ENCODE data around the gene PDE6D.
A peak's percentile ranks its signal among the peaks of the same experiment; 100 is the strongest.

PDE6D gene

DNA sequence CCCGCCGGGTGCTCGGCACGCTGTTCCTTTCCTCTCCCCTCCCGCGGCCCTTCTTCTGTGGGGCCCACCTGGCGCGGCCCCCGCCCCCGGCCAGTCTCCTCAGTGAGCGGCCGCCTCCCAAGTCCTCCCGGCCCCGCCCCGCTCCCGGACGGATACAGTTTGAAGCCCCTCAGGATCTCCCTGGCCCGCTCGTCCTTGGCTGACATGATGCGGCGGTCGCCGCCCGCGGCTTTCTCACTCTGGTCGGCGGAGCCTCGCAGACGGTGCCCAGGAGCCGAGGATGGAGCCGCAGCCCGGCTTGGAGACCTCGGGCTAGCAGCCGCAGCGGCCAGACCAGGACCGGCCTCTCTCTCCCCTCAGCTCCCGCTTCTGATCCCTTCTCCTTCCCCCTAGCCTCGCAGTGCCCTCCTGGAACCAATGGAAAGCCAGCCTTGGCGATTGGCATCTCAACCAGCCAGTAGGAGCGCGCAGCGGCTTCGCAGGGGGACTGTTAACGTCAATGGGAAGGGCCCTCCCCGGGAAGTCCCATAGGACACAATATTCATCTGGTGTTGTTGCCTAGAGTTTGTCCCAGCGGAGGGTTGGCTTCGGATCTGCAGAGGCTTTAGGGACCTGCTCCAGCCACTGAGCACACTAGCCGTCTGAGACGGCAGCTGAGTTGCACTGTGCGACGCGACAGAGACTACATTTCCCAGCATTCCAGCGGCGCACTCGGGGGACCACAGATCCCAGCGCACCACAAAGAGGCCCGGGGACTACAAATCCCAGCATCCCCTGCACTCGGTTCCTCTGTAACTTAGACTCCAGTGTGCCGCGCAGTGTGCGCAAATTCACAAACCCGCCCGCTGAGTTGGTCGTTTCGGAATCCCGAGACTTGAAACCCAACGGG is at the start of gene PDE6D:
PDE6D (minus strand) TSS at position 374 of the 889 bp plus-strand sequence; CDS start at position 206, 168 bp downstream.
- DNase-seq (ENCODE audit: extremely low read depth in 1 of 2, low read depth in 1 of 2): peak; percentile 92

- no peak for DNase-seq (ENCODE audit: extremely low read depth in 1 of 2, low read depth in 1 of 2)
These were observed 40.8 kb upstream of the PDE6D start for GRCh38 chr2:231821908-231822307.

GRCh38 chr2:231820786-231821303 is 39.8 kb upstream of the PDE6D start:
- DNase-seq (ENCODE audit: extremely low read depth in 1 of 2, low read depth in 1 of 2): no peak

DNA sequence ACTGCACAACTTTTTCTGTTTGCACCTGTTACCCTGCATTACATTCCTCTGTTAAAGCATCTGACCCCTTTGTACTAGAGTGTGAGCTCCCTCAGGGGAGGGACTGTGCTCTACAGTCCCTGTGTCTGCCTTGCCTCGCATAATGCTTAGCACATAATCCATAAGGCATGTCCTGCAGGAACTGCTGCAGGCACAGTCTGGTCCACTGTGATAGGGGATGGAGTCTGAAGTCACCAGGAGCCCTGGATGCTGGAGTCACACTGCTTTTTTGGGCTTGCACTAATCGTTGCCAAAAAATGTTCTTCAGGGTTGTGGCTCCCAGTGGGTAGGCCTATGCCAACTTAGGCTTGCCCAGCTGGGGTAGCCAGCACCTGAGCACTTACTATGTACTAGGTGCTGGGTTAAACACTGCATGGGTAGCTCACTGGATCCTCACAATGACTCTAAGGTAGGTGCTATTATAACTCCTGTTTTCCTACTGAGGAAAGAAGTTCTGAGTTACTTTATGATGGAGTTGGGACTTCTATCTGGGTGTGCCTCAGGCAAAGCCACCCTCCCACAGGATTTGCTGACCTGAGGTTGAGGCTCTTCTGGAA is 38.5 kb upstream of the PDE6D start:
- DNase-seq (ENCODE audit: extremely low read depth in 1 of 2, low read depth in 1 of 2): no peak

- DNase-seq (ENCODE audit: extremely low read depth in 1 of 2, low read depth in 1 of 2): no peak
These were observed 35.4 kb upstream of the PDE6D start for GRCh38 chr2:231816327-231817026.

DNA sequence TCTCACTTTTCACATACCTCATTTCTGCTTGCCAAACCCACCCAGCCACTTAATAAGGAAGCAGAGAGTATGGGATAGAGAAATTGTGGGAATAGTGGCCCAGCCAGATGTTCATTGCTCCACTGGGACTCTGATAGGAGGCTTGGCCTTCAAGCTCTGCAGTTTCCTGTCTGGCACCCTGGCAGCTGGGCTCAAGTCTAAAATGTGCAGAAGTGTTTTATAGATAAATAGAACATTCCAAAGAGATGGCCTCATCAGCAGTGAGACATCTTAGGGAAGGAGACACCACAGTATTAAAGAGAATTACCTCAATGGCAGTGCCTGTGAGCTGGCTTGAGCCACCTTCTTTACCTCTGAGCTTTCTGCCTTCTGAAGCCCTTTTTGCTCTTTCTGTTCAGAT is 29.8 kb upstream of the PDE6D start:
- DNase-seq (ENCODE audit: extremely low read depth in 1 of 2, low read depth in 1 of 2): no peak

DNA sequence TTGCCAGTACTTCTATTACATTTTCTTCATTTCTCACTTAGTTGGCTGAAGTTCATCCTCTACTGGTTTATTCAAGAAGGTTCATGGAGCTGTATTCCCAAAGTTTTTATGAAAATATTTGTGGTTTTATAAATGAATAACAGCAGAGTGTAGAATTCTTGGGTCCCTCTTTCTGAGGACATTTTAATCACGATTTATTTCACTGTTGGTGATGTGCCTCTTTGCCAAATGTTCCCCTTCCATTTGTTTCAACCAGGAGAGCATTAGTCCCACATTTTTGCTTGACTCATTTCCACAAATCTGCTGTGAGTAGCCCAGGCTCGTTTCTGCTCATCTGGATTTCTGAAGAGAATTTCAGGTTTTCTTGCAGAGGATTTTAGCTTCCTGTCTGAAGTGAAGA is 25.9 kb upstream of the PDE6D start:
- no peak for DNase-seq (ENCODE audit: extremely low read depth in 1 of 2, low read depth in 1 of 2)

DNA sequence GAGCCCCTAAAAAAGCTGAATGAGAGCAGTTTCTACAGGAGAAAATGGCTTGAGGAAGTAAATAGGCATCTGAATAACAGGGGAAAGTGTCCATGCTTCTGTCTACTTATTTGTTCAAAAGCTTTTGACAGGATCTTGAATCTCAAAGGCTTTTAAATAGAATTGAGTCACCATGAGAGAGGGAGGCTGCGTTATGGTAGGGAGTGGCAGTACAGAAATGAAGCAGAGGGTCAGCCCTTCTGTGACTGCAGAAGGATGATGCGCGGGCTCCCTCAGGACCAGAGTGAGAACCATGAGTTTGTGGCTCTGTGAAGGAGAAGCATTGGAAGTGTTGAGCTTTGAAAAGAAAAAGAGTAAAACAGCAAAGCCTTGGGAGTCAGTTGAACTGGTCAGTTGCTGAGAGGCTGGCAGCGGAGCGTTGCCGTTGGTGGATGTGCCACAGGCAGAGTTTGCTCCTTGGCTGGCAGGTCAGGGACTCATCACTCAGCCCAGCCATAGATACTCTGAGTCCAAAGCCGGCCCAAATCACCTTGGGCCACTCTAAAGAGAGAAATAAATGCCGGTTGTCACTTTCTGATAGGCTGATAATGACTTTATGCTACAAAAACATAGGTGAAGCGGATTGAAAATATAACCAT is 22.5 kb upstream of the PDE6D start:
- no peak for DNase-seq (ENCODE audit: extremely low read depth in 1 of 2, low read depth in 1 of 2)

GRCh38 chr2:231800493-231801091 is 19.5 kb upstream of the PDE6D start:
- peak in 1 of 2 donors; percentile 25 for DNase-seq (ENCODE audit: extremely low read depth in 1 of 2, low read depth in 1 of 2)

DNA sequence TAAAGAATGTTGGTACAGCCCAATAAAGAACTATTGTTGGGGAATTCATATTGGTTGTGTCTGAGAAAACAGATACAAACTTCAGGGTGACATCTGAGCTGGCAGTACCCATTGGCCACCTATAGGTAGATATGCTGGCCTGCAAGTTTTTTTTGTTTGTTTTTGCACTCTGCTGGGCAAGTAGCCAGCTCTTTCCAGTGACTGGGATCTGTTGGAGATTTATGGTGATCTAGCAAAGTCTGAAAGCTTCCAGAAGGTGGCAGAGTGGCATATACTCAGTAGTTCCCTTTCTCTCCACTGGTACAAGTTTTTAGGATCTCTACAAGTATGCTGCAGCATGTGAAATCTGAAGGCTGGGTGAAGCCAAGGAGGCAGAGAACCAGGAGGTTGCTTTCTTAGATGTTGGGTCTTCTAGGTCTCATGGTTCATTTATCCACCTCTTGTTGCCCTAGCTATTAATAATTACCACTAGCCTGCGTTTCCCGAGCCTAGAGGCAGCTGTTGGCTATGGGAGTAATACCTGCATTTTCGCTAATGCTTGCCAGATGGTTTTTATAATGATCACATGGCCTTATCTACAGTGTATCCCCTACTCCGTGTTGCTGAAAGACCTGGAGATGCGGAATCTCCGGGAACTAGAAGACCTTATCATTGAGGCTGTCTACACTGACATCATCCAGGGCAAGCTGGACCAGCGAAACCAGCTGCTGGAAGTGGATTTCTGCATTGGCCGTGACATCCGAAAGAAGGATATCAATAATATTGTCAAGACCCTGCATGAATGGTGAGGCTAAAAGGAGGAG is 14.6 kb upstream of the PDE6D start:
- DNase-seq (ENCODE audit: extremely low read depth in 1 of 2, low read depth in 1 of 2): no peak

- DNase-seq (ENCODE audit: extremely low read depth in 1 of 2, low read depth in 1 of 2): no peak
These were observed 13.3 kb upstream of the PDE6D start for GRCh38 chr2:231794383-231794782.

GRCh38 chr2:231791107-231791506 is 10.0 kb upstream of the PDE6D start:
- no peak for DNase-seq (ENCODE audit: extremely low read depth in 1 of 2, low read depth in 1 of 2)

GRCh38 chr2:231786917-231787292 is 5.8 kb upstream of the PDE6D start:
- no peak for DNase-seq (ENCODE audit: extremely low read depth in 1 of 2, low read depth in 1 of 2)

DNA sequence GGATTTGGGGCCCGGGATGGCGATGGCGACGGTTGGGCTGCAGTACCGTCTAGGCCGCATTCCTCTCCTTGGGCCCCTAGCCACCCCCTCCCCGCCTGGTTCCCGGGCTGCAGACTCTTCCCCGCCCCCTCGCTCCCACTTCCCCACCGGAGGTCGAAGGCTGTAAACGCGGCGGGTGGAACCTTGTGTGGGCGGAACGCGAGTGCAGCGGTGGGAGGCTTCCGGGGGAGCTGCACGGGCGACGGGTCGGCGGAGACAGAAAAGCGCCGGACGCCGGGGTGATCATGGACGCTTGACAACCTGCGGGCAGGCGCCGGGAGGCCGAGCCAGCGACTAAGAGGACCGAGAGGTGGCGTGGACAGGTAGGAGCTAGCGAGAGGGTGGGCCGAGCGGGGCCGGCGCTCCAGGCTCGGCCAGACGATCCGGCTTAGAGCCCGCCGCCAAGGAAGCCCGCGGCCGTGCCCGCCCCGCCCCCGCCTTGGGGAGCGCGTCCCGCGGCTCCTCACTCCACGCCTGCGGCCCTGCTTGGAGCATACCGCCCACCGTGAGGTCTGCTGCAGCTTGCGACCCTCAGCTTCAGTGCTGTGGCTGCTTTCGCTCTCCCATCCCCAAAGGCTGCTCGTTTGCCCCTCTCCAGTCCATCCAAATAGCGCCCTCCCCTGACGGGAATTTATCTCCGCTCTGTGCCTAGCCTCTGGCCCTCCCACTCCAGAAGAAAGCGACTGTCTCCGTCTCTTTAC is 5.3 kb upstream of the PDE6D start, which contains the start of gene COPS7B:
COPS7B (plus strand) TSS at position 269 of the 740 bp plus-strand sequence. CDS start 2,126 bp downstream, outside the sequence.
- DNase-seq (ENCODE audit: extremely low read depth in 1 of 2, low read depth in 1 of 2): peak; percentile 44 to 73

GRCh38 chr2:231785822-231786176 is 4.7 kb upstream of the PDE6D start:
- no peak for DNase-seq (ENCODE audit: extremely low read depth in 1 of 2, low read depth in 1 of 2)

DNA sequence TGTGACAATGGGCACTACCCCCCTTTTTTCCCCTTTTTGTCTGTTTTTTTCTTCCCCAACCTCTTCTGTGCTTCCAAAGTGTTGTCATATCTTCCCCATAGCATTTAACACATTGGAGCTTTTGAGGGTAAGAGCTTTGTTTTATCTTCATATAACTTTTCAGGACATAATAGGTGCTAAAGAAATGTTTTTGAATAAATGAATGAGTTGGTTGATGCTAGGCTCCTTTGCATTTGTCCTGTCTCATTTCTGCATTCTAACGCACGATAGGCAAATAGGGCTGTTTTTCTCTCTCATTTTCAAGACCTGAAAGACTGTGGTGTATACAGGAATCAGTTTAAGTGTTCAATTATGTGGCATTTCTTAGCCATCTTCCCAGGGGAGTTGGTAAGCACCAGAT is 4.3 kb upstream of the PDE6D start:
- DNase-seq (ENCODE audit: extremely low read depth in 1 of 2, low read depth in 1 of 2): no peak

GRCh38 chr2:231781798-231782726 is 980 bp upstream of the PDE6D start:
- no peak for DNase-seq (ENCODE audit: extremely low read depth in 1 of 2, low read depth in 1 of 2)
